ENCODE data around the gene KL. TPM values are rescaled to one million over a fixed set of nuclear protein-coding genes. Genes with fewer than 3 reads are reported as not detected.

Gene KL
- total RNA-seq, 2 experiments from 2014 or later = not detected

- Mint-ChIP-seq H3K9me3 (peaks cover 1% of the 10 kb centered on the region), H3K4me3 (no peak overlapping the region), H3K4me1 (ENCODE audit: low read depth) (no peaks in the 10 kb centered on the region), H3K27ac (no peak overlapping the region), H3K36me3 (ENCODE audit: low read depth) (no peaks in the 10 kb centered on the region), H3K27me3 (no peaks in the 10 kb centered on the region)
- intact Hi-C loops (cut with DNase I, micrococcal nuclease) = no loop called here
- ChIA-PET POLR2A (no interaction called here), CTCF (no interaction called here)
- Histone ChIP-seq H3K9me3 (ENCODE audit: control insufficient read depth in 1 of 2, insufficient read depth in 1 of 2, low read length in 2 of 2) (no peaks in the 10 kb centered on the region), H3K4me1 (ENCODE audit: insufficient read depth, low read length) (no peaks in the 10 kb centered on the region), H3K27me3 (ENCODE audit: control insufficient read depth in 1 of 2, insufficient read depth in 2 of 2, low read length in 2 of 2) (peaks cover 0 to 2% of the 10 kb centered on the region in 2 experiments), H3K36me3 (ENCODE audit: insufficient read depth, low read length) (no peaks in the 10 kb centered on the region), H3K4me3 (ENCODE audit: low read length) (no peak overlapping the region), H3K27ac (ENCODE audit: low read depth in 1 of 2, low read length in 2 of 2) (no peak overlapping the region)
- DNase-seq (no peak), ATAC-seq (ENCODE audit: poor library complexity) (no peak)
- no peak for TF ChIP-seq CTCF (IDR thresholded peaks at IDR 0.05)
These were observed 39.3 kb upstream of the KL start for GRCh38 chr13:32976912-32977311.

GRCh38 chr13:32977321-32977720, 38.9 kb upstream of the KL start:
- H3K4me3 Mint-ChIP-seq = no peak overlapping the region

GRCh38 chr13:32978278-32978677, 37.9 kb upstream of the KL start:
- no peak overlapping the region for H3K27ac Mint-ChIP-seq

More at GRCh38 chr13:32977321-32977720, 38.9 kb upstream of the KL start:
- ChIA-PET POLR2A (no interaction called here), CTCF (no interaction called here)
- Histone ChIP-seq H3K36me3 (ENCODE audit: insufficient read depth, low read length) (no peaks in the 10 kb centered on the region), H3K27me3 (ENCODE audit: control insufficient read depth in 1 of 2, insufficient read depth in 2 of 2, low read length in 2 of 2) (peaks cover 0 to 2% of the 10 kb centered on the region in 2 experiments), H3K4me3 (ENCODE audit: low read length) (no peak overlapping the region), H3K27ac (ENCODE audit: low read depth in 1 of 2, low read length in 2 of 2) (no peak overlapping the region), H3K4me1 (ENCODE audit: insufficient read depth, low read length) (no peaks in the 10 kb centered on the region), H3K9me3 (ENCODE audit: control insufficient read depth in 1 of 2, insufficient read depth in 1 of 2, low read length in 2 of 2) (no peaks in the 10 kb centered on the region)
- no peak overlapping the region for H3K27ac Mint-ChIP-seq
- no peaks in the 10 kb centered on the region for H3K4me1 Mint-ChIP-seq (ENCODE audit: low read depth)
- DNase-seq (no peak), ATAC-seq (ENCODE audit: poor library complexity) (no peak)
- TF ChIP-seq CTCF (IDR thresholded peaks at IDR 0.05) = no peak
- H3K9me3 Mint-ChIP-seq = peaks cover 1% of the 10 kb centered on the region
- no peaks in the 10 kb centered on the region for H3K36me3 Mint-ChIP-seq (ENCODE audit: low read depth)
- intact Hi-C loops (cut with DNase I, micrococcal nuclease) = no loop called here
- H3K27me3 Mint-ChIP-seq = no peaks in the 10 kb centered on the region

More at GRCh38 chr13:32978278-32978677, 37.9 kb upstream of the KL start:
- Mint-ChIP-seq H3K4me3 (no peak overlapping the region), H3K36me3 (ENCODE audit: low read depth) (no peaks in the 10 kb centered on the region), H3K4me1 (ENCODE audit: low read depth) (no peaks in the 10 kb centered on the region), H3K9me3 (peaks cover 1% of the 10 kb centered on the region), H3K27me3 (no peaks in the 10 kb centered on the region)
- intact Hi-C loops (cut with DNase I, micrococcal nuclease) = no loop called here
- Histone ChIP-seq H3K9me3 (ENCODE audit: control insufficient read depth in 1 of 2, insufficient read depth in 1 of 2, low read length in 2 of 2) (no peaks in the 10 kb centered on the region), H3K4me3 (ENCODE audit: low read length) (no peak overlapping the region), H3K4me1 (ENCODE audit: insufficient read depth, low read length) (no peaks in the 10 kb centered on the region), H3K36me3 (ENCODE audit: insufficient read depth, low read length) (no peaks in the 10 kb centered on the region), H3K27ac (ENCODE audit: low read depth in 1 of 2, low read length in 2 of 2) (no peak overlapping the region), H3K27me3 (ENCODE audit: control insufficient read depth in 1 of 2, insufficient read depth in 2 of 2, low read length in 2 of 2) (peaks cover 0 to 2% of the 10 kb centered on the region in 2 experiments)
- ChIA-PET POLR2A (no interaction called here), CTCF (no interaction called here)
- ATAC-seq (ENCODE audit: poor library complexity) = no peak
- no peak for DNase-seq
- no peak for TF ChIP-seq CTCF (IDR thresholded peaks at IDR 0.05)
